Measurements from ENCODE around the gene TMCO4. TPM values are rescaled to one million over a fixed set of nuclear protein-coding genes. Genes with fewer than 3 reads are reported as not detected.

Gene TMCO4
- total and polyA plus RNA-seq, 7 donors = 16.3 to 25.1 (median 21.9) TPM

DNA sequence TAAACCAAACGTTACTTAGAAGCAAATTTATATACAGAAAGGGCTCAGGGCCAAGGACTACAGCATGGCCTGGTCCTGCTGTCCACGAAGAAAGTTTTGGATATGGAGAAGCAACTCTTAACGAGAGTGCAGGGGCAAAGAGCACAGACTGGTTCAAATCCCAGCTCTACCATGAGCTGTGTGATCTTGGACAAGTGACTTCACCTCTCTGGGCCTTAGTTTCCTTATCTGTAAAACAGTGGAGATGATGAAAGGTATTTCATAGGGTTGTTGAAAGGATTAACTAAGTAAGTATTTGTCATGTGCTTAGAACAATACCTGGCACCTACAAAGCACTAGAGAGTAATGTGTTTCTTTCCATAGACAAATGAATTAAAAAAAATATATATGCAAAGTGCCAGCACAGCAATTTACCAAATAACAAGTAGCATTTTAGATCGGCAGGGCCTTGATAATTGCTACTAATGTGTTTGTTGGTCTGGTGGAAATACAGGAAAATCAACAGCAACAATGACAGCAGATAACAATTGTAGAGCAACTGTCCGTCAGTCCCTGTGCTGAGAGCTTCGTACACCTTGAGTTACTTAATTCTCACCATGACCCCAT is 25.4 kb downstream of the TMCO4 start:
- intact Hi-C loops (cut with DNase I) = no loop called here
- no peaks in the 10 kb centered on the region for H3K9me3 ChIP-seq
- no peak for DNase-seq
- H3K4me1 ChIP-seq = no peaks in the 10 kb centered on the region
- H3K27me3 ChIP-seq = no peaks in the 10 kb centered on the region
- WGBS, 2 donors = 61 to 84% methylated on average over 6 of the region's 6 CpGs
- no peak overlapping the region for H3K27ac ChIP-seq
- TF ChIP-seq, protein P1, sequence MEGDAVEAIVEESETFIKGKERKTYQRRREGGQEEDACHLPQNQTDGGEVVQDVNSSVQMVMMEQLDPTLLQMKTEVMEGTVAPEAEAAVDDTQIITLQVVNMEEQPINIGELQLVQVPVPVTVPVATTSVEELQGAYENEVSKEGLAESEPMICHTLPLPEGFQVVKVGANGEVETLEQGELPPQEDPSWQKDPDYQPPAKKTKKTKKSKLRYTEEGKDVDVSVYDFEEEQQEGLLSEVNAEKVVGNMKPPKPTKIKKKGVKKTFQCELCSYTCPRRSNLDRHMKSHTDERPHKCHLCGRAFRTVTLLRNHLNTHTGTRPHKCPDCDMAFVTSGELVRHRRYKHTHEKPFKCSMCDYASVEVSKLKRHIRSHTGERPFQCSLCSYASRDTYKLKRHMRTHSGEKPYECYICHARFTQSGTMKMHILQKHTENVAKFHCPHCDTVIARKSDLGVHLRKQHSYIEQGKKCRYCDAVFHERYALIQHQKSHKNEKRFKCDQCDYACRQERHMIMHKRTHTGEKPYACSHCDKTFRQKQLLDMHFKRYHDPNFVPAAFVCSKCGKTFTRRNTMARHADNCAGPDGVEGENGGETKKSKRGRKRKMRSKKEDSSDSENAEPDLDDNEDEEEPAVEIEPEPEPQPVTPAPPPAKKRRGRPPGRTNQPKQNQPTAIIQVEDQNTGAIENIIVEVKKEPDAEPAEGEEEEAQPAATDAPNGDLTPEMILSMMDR (IDR thresholded peaks at IDR 0.05) = no peak
- no peak for TF ChIP-seq POLR2AphosphoS5 (IDR thresholded peaks at IDR 0.05)
- no peak for TF ChIP-seq EP300 (IDR thresholded peaks at IDR 0.05)
- no peak for TF ChIP-seq POLR2A (IDR thresholded peaks at IDR 0.05)
- no peak overlapping the region for H3K4me3 ChIP-seq
- H3K36me3 ChIP-seq = peaks cover 7 to 79% (median 20%) of the 10 kb centered on the region in 4 donors

DNA sequence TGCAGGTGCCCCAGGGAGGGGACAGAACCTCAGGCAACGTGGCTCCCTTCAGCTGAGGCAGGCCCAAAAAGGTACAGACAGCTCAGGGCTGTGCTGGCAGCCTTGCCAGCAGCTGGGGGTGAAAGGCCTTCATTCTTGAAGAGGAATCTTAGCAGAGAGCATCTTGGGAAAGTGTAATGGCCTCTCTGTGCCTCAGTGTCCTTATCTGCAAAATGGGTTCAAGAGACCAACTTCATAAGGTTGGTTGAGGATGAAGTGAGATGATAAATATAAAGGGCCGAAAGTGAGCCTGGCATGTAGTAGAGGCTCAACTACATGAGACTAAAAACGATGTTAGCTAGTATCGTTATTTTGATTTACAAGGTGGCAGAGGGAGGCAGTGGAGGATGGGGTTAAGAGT is 26.2 kb downstream of the TMCO4 start:
- H3K4me3 ChIP-seq = no peak overlapping the region
- no peaks in the 10 kb centered on the region for H3K27me3 ChIP-seq
- H3K36me3 ChIP-seq = peaks cover 0 to 78% (median 17%) of the 10 kb centered on the region in 4 donors
- WGBS, 2 donors = 71 to 81% methylated on average over 4 of the region's 4 CpGs
- no peak overlapping the region for H3K27ac ChIP-seq
- TF ChIP-seq POLR2AphosphoS5 (IDR thresholded peaks at IDR 0.05) (no peak), EP300 (IDR thresholded peaks at IDR 0.05) (no peak), POLR2A (IDR thresholded peaks at IDR 0.05) (no peak)
- TF ChIP-seq, protein P1 (IDR thresholded peaks at IDR 0.05) = no peak
- H3K9me3 ChIP-seq = no peaks in the 10 kb centered on the region
- DNase-seq = no peak
- intact Hi-C loops (cut with DNase I) = no loop called here
- H3K4me1 ChIP-seq = no peaks in the 10 kb centered on the region

DNA sequence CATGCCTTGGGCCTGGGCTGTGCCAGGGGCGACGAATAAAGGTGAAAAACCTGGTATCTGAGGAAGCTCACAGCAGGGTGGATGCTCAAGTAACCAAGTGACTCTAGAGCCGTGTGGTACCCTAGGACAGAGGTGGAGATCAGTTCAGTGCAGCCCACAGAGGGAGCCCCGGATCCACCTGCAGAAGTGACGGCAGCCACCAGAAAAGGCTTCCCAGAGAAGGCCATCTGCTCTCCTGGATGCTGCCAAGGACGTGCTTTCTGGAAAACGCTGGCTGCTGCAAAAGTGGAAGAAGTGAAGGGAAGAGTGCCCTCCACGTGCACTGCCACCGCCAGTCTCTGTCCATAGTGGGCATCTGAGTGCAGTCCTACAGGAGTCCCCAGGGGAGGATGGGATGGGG is 27.7 kb downstream of the TMCO4 start:
- TF ChIP-seq POLR2AphosphoS5 (IDR thresholded peaks at IDR 0.05) = no peak
- TF ChIP-seq EP300 (IDR thresholded peaks at IDR 0.05) = no peak
- no peak for TF ChIP-seq POLR2A (IDR thresholded peaks at IDR 0.05)
- TF ChIP-seq, protein P1 (IDR thresholded peaks at IDR 0.05) = no peak

DNA sequence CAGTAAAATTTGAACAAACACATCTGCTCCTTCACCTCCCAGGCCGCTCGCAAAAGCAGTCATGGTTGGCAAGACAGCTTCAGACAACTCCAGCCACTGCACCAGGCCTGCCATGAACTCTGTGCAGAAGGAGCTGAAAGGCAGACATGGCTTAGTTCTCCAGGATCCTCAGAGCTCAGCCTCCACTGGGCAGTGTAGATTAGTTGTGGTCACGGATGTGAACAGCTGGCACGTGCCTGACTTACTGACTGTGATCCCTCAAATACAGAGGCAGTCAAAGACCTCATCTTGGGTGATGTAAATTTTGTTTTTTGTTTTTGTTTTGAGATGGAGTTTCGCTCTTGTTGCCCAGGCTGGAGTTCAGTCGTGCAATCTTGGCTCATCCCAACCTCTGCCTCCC is 28.4 kb downstream of the TMCO4 start:
- H3K36me3 ChIP-seq = peaks cover 0 to 74% (median 16%) of the 10 kb centered on the region in 4 donors
- H3K27ac ChIP-seq = no peak overlapping the region
- intact Hi-C loops (cut with DNase I) = no loop called here
- H3K9me3 ChIP-seq = no peaks in the 10 kb centered on the region
- WGBS, 2 donors = 94 to 95% methylated on average over 6 of the region's 6 CpGs
- H3K4me3 ChIP-seq = no peak overlapping the region
- DNase-seq = no peak
- no peaks in the 10 kb centered on the region for H3K4me1 ChIP-seq
- H3K27me3 ChIP-seq = no peaks in the 10 kb centered on the region
- TF ChIP-seq POLR2A (IDR thresholded peaks at IDR 0.05) (no peak), POLR2AphosphoS5 (IDR thresholded peaks at IDR 0.05) (no peak), EP300 (IDR thresholded peaks at IDR 0.05) (no peak)
- TF ChIP-seq, protein P1 (IDR thresholded peaks at IDR 0.05) = no peak

More for the DNA sequence above, 27.7 kb downstream of the TMCO4 start:
- no peaks in the 10 kb centered on the region for H3K9me3 ChIP-seq
- intact Hi-C loops (cut with DNase I) = no loop called here
- no peaks in the 10 kb centered on the region for H3K4me1 ChIP-seq
- no peak overlapping the region for H3K27ac ChIP-seq
- H3K36me3 ChIP-seq = peaks cover 0 to 75% (median 16%) of the 10 kb centered on the region in 4 donors
- WGBS, 2 donors = 76 to 87% methylated on average over 9 of the region's 9 CpGs
- no peaks in the 10 kb centered on the region for H3K27me3 ChIP-seq
- no peak for DNase-seq
- no peak overlapping the region for H3K4me3 ChIP-seq

All from sigmoid colon (tissue), 7 donors.